OCI-LY7 (cell line): ENCODE data around the gene POLDIP3. TPM values are rescaled to one million over a fixed set of nuclear protein-coding genes. Genes with fewer than 3 reads are reported as not detected.
"Not testable (repeated sequence)": the region's sequence is repeated elsewhere in the genome, so short reads cannot be mapped to it uniquely, and the experiment has no call there.

Source experiments
- BruUV-seq: library from RNA; stranded (reverse); fragments of 400-500 nt; replicated peaks from 2 replicates; lab custom pipeline; 2021; lab: Mats Ljungman, UMichigan
- CTCF ChIA-PET: fragments of 300-600 bp; sonication (Branson Sonifier 250); formaldehyde crosslinking; loops from one replicate; lab custom pipeline; 2022; ENCODE audit warnings: antibody characterized with exemption; ENCODE audit not compliant: unreplicated experiment; lab: Charles Lee
- POLR2A ChIA-PET: fragments of 300-600 bp; sonication (Branson Sonifier 250); formaldehyde crosslinking; loops from one replicate; lab custom pipeline; 2022; ENCODE audit warnings: antibody characterized with exemption; lab: Charles Lee
- DNase-seq: peaks from one replicate; pipeline ENCODE4 v3.0.0-alpha.2; 2015; ENCODE audit warnings: low spot score
- H2AFZ ChIP-seq: fragments of 200-600 bp; sonication (generic), shearing (Covaris generic); 2 replicates; pipeline ENCODE4 v1.6.1; 2014; ENCODE audit warnings: mild to moderate bottlenecking, antibody characterized with exemption, low read length, moderate library complexity
- H3K27ac ChIP-seq: fragments of 200-600 bp; sonication (generic); 2 replicates; pipeline ENCODE4 v1.5.1; 2014; ENCODE audit warnings: mixed run types, low read depth, mild to moderate bottlenecking, moderate library complexity, low read length, inconsistent platforms; ENCODE audit not compliant: poor library complexity, severe bottlenecking
- H3K36me3 ChIP-seq: fragments of 200-600 bp; sonication (generic); 2 replicates; pipeline ENCODE4 v1.6.1; 2014; ENCODE audit warnings: mild to moderate bottlenecking, antibody characterized with exemption, low read length, moderate library complexity, mixed read lengths; ENCODE audit not compliant: insufficient read depth
- H3K4me1 ChIP-seq: fragments of 200-600 bp; sonication (generic); 2 replicates; pipeline ENCODE4 v1.5.1; 2014; ENCODE audit warnings: mild to moderate bottlenecking, low read length; ENCODE audit not compliant: insufficient read depth, poor library complexity, severe bottlenecking
- H3K4me2 ChIP-seq: fragments of 200-600 bp; sonication (generic); 2 replicates; pipeline ENCODE4 v1.6.1; 2014; ENCODE audit warnings: mild to moderate bottlenecking, low read length
- H3K4me3 ChIP-seq: fragments of 200-600 bp; sonication (generic); 2 replicates; pipeline ENCODE4 v1.5.1; 2014; ENCODE audit warnings: mild to moderate bottlenecking, low read depth, low read length; ENCODE audit not compliant: poor library complexity, severe bottlenecking
- H3K79me2 ChIP-seq: fragments of 200-600 bp; sonication (generic); 2 replicates; pipeline ENCODE4 v1.6.1; 2016; ENCODE audit warnings: low read depth, mild to moderate bottlenecking, low read length, moderate library complexity, mixed read lengths; ENCODE audit not compliant: insufficient read depth
- H3K9me2 ChIP-seq: fragments of 200-600 bp; sonication (generic); 2 replicates; pipeline ENCODE4 v1.6.1; 2016; ENCODE audit warnings: mild to moderate bottlenecking, low read length, mixed read lengths; ENCODE audit not compliant: insufficient read depth
- H3K9me3 ChIP-seq: fragments of 200-600 bp; sonication (generic); 2 replicates; pipeline ENCODE4 v1.6.1; 2014; ENCODE audit warnings: mild to moderate bottlenecking, mixed run types, low read length, mixed read lengths
- H4K20me1 ChIP-seq: fragments of 200-600 bp; sonication (generic); 2 replicates; pipeline ENCODE4 v1.6.1; 2014; ENCODE audit warnings: mild to moderate bottlenecking, antibody characterized with exemption, low read length, moderate library complexity, mixed read lengths; ENCODE audit not compliant: insufficient read depth
- EZH2phosphoT487 ChIP-seq: fragments of 200-600 bp; sonication (generic); IDR thresholded peaks from 2 replicates; pipeline ENCODE4 v1.6.1; 2018; ENCODE audit warnings: low read depth, borderline replicate concordance, mild to moderate bottlenecking, mixed run types, antibody characterized with exemption, low read length, moderate library complexity, mixed read lengths
- intact Hi-C: fragments of 100-400 bp; cut with micrococcal nuclease; formaldehyde crosslinking; loops from one replicate; pipeline ENCODE4 v1.10.0; 2022; ENCODE audit not compliant: unreplicated experiment
- total RNA-seq, 2 experiments: library from RNA; depleted of rRNA in 1 of 2; stranded (reverse); fragments of >200 nt in 1 of 2; shearing (Covaris generic) in 1 of 2; gene quantifications; 2 replicates each; pipeline ENCODE4 v1.2.3, GENCODE V29; 2014 to 2022
- TF ChIP-seq, protein P1 (sequence below): fragments of 200-600 bp; sonication (generic); conservative IDR thresholded peaks from 2 replicates; pipeline ENCODE4 v1.5.1; 2014; ENCODE audit warnings: mild to moderate bottlenecking, antibody characterized with exemption, low read length, moderate library complexity, mixed read lengths

Gene POLDIP3
- total RNA-seq, 2 experiments from 2014 or later = 70.7 to 73.5 TPM

DNA sequence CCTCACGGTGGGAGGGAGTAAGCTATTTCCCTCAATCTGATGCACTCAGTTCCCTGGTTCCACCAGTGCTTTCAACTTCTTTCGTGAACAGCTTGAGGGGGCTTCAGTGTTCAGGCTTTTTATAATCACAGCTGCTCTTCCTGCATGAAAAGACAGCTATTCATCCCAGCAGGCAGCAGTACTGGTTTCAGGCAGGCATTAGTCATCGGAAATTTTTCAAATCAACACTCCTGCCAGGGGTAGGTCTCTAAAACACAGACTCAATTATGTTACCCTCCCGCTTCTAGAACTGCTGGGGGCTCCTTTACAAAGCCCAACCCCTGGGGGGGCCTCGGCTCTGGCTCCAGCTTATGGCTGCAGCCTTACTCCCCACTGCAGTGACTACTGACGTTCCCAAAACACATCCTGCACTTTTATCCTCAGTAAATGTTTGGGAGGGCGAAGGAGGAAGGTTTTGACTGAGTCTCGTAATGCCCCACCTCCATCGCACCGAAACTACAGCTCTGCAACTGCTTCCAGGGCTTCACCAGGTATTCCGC is 5.8 kb downstream of the POLDIP3 start:
- TF ChIP-seq, protein P1, sequence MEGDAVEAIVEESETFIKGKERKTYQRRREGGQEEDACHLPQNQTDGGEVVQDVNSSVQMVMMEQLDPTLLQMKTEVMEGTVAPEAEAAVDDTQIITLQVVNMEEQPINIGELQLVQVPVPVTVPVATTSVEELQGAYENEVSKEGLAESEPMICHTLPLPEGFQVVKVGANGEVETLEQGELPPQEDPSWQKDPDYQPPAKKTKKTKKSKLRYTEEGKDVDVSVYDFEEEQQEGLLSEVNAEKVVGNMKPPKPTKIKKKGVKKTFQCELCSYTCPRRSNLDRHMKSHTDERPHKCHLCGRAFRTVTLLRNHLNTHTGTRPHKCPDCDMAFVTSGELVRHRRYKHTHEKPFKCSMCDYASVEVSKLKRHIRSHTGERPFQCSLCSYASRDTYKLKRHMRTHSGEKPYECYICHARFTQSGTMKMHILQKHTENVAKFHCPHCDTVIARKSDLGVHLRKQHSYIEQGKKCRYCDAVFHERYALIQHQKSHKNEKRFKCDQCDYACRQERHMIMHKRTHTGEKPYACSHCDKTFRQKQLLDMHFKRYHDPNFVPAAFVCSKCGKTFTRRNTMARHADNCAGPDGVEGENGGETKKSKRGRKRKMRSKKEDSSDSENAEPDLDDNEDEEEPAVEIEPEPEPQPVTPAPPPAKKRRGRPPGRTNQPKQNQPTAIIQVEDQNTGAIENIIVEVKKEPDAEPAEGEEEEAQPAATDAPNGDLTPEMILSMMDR = no peak
- no peak for TF ChIP-seq EZH2phosphoT487
- intact Hi-C loops = no loop called here
- Histone ChIP-seq H3K27ac (no peak overlapping the region), H3K9me2 (no peaks in the 10 kb centered on the region), H3K79me2 (peaks cover 95% of the 10 kb centered on the region), H3K4me3 (no peak overlapping the region), H3K4me2 (no peak overlapping the region), H3K4me1 (peaks cover 23% of the 10 kb centered on the region), H3K9me3 (no peaks in the 10 kb centered on the region), H2AFZ (no peak overlapping the region), H3K36me3 (peaks cover 88% of the 10 kb centered on the region), H4K20me1 (peaks cover 24% of the 10 kb centered on the region)
- no TSS peak for BruUV-seq
- ChIA-PET CTCF (no interaction called here), POLR2A (interaction anchor here (0.6 kb wide), 1 partner anchor 9 kb away, joined by 3 read pairs; no protein-coding TSS in a partner anchor)
- DNase-seq = no peak

DNA sequence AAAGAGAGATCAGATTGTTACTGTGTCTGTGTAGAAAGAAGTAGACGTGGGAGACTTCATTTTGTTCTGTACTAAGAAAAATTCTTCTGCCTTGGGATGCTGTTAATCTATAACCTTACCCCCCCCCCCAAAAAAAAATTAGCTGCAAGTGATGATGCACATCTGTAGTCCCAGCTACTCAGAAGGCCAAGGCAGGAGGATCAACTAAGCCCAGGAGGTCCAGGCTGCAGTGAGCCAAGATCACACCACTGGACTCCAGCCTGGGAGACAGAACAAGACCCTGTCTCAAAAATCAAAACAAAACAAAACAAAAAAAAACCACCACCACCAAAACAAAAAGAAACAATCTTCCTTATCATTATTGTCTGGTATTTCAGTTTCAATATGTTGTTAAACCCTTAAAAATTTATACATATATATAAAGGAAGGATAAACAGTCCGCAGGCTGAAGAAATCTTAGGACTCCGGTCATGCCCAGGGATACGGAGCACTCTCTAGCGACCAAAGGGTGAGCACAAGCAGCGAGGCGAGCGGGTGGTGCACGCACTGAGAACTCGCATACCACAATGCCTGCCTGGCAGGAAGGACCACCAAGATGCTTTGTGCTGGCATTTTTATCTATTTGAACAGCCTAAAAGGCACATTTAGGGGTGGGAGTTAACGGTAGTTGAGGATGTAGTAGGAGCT is 6.4 kb downstream of the POLDIP3 start:
- no peaks in the 10 kb centered on the region for H3K9me3 ChIP-seq
- H3K36me3 ChIP-seq = peaks cover 93% of the 10 kb centered on the region
- H3K9me2 ChIP-seq = no peaks in the 10 kb centered on the region
- POLR2A ChIA-PET = interaction anchor here (0.6 kb wide), 2 partner anchors 10 to 300 kb away, joined by 3 read pairs; no protein-coding TSS in a partner anchor
- DNase-seq = no peak
- no TSS peak for BruUV-seq
- H3K27ac ChIP-seq = no peak overlapping the region
- no peak overlapping the region for H3K4me3 ChIP-seq
- H3K4me2 ChIP-seq = no peak overlapping the region
- peaks cover 95% of the 10 kb centered on the region for H3K79me2 ChIP-seq
- peaks cover 20% of the 10 kb centered on the region for H4K20me1 ChIP-seq
- CTCF ChIA-PET = no interaction called here
- intact Hi-C loops = no loop called here
- H3K4me1 ChIP-seq = peaks cover 20% of the 10 kb centered on the region
- TF ChIP-seq EZH2phosphoT487 = no peak
- no peak overlapping the region for H2AFZ ChIP-seq

DNA sequence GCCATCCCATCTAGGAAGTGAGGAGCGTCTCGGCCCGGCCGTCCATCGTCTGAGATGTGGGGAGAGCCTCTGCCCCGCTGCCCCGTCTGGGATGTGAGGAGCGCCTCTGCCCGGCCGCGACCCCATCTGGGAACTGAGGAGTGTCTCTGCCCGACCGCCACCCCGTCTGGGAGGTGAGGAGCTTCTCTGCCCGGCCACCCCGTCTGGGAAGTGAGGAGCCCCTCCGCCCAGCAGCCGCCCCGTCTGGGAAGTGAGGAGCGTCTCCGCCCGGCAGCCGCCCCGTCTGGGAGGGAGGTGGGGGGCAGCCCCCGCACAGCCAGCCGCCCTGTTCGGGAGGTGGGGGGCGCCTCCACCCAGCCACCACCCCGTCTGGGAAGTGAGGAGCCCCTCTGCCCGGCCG is 7.0 kb downstream of the POLDIP3 start:
- H3K27ac ChIP-seq, H3K9me2 ChIP-seq, H3K4me3 ChIP-seq, POLR2A ChIA-PET, CTCF ChIA-PET, H3K4me2 ChIP-seq, H2AFZ ChIP-seq, DNase-seq, BruUV-seq, H3K9me3 ChIP-seq, intact Hi-C loops: not testable (repeated sequence)
- Histone ChIP-seq H3K4me1 (peaks cover 13% of the 10 kb centered on the region), H4K20me1 (peaks cover 13% of the 10 kb centered on the region), H3K36me3 (peaks cover 93% of the 10 kb centered on the region), H3K79me2 (peaks cover 94% of the 10 kb centered on the region)
